Activated T-helper 17 cell treated with anti-CD3 and anti-CD28 coated beads, Interleukin-2, amount 50 U/mL, for 72 hours (primary cell): ENCODE measurements around the gene RSRC1. TPM values are rescaled to one million over a fixed set of nuclear protein-coding genes. Genes with fewer than 3 reads are reported as not detected.
"Not testable (repeated sequence)": the region's sequence is repeated elsewhere in the genome, so short reads cannot be mapped to it uniquely, and the experiment has no call there.

Experiments
- ATAC-seq: fragments of 150-1000 bp; cut with Tn5 transposase; replicated peaks from 2 replicates; pipeline ENCODE4 v1.10.0; 2021; ENCODE audit warnings: mild to moderate bottlenecking, moderate library complexity
- H3K27ac Mint-ChIP-seq: one replicate; pipeline ENCODE4 v1.8.0; 2022; ENCODE audit warnings: mixed read lengths
- H3K27me3 Mint-ChIP-seq: one replicate; pipeline ENCODE4 v1.8.0; 2022; ENCODE audit warnings: mixed read lengths
- H3K36me3 Mint-ChIP-seq: one replicate; pipeline ENCODE4 v1.8.0; 2022; ENCODE audit warnings: low read depth, mild to moderate bottlenecking, mixed read lengths
- H3K4me1 Mint-ChIP-seq: one replicate; pipeline ENCODE4 v1.8.0; 2022; ENCODE audit warnings: mixed read lengths
- H3K4me3 Mint-ChIP-seq: one replicate; pipeline ENCODE4 v1.8.0; 2022; ENCODE audit warnings: mild to moderate bottlenecking, mixed read lengths
- H3K9me3 Mint-ChIP-seq: one replicate; pipeline ENCODE4 v1.8.0; 2022; ENCODE audit warnings: mixed read lengths
- total RNA-seq, 2 donors: library from RNA; stranded (reverse); gene quantifications; one replicate each; pipeline ENCODE4 v1.2.3, GENCODE V29; 2022

Gene RSRC1
- total RNA-seq, 2 donors from 2014 or later: 28.2 to 32.4 TPM

DNA sequence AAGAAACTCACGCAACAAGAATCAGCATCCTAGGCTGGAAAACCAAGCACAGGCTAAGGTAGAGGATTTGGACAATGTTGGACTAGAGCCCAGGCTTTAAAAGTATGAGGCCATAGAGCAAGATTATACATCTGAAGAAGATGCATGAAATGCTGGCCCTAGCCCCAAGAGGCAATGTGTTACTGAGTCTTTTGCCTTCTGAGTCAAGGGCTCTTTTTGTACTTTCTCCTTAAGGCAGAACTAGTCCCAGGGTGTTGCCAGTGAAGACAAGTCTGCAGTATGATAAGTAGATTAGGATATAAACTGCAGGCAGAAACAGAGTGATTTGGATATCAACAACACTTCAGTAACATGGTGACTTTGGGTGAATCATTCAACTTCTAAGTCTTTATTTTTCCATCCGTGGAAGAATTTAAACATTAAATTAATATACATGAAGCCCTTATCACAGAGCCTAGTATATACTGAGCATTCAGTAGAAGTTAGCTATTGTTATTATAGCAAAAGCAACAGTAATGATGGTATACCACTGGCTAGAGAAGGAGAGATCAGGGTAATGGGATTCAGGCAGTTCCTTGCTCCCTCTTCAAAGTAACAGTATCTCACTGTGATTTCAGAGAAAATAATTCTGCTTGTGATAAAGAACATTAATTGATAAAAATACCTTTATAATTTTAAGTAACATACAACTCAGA is 361.2 kb downstream of the RSRC1 start:
- no peak for ATAC-seq
- no peak overlapping the region for H3K27ac Mint-ChIP-seq
- H3K27me3 Mint-ChIP-seq: no peaks in the 10 kb centered on the region
- no peaks in the 10 kb centered on the region for H3K9me3 Mint-ChIP-seq
- H3K4me1 Mint-ChIP-seq: no peaks in the 10 kb centered on the region
- H3K4me3 Mint-ChIP-seq: no peak overlapping the region
- no peaks in the 10 kb centered on the region for H3K36me3 Mint-ChIP-seq

DNA sequence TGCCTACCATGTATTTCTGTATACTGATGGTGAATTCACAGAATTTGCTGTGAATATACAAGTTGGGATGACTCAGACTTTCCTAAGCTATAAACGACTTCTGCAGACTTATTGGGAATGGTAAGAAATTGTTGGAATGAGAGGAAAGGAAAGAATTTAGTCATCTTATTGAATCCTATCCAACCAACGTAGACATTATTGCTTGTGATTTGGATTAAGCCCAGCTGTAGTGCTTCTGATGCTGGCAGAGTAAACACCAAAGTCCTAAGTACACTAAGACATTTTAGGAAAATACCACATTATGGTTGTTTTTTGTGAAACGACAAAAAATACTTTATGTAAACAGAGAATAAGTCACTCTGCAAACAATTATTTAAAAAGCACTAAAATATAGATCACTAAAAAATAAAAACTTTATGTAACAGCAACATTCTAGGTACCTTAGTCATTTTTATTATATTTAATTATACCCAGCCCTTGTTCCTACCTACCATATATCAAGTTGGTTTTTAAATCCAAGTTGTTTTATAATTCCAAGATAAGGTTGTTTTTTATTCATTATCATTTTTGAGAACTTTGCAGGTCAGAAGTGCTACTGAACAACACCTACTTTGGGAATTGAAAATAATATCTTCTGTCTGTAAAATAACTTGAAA is 361.9 kb downstream of the RSRC1 start:
- Mint-ChIP-seq H3K27me3 (no peaks in the 10 kb centered on the region), H3K4me1 (no peaks in the 10 kb centered on the region), H3K27ac (no peak overlapping the region), H3K4me3 (no peak overlapping the region), H3K9me3 (no peaks in the 10 kb centered on the region), H3K36me3 (no peaks in the 10 kb centered on the region)
- ATAC-seq: no peak

DNA sequence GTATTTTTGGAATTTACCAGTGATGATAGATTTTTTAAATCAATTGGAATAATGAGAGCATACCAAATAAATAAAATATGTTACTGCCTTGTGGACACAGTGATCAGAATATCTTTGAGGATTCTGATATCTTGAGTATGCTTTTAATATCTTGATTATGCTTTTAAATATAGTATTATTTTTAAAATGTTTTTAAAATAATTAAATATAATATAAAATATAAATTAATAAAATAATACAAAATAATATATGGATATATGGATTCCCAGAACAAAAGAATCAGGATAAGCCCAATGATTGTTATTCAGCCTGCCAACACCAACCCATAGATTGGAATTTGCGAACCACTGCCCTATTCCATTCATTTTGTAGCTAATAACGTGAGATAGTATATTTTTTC is 369.2 kb downstream of the RSRC1 start:
- no peaks in the 10 kb centered on the region for H3K4me1 Mint-ChIP-seq
- H3K36me3 Mint-ChIP-seq: no peaks in the 10 kb centered on the region
- no peak overlapping the region for H3K4me3 Mint-ChIP-seq
- no peaks in the 10 kb centered on the region for H3K9me3 Mint-ChIP-seq
- no peaks in the 10 kb centered on the region for H3K27me3 Mint-ChIP-seq
- no peak overlapping the region for H3K27ac Mint-ChIP-seq
- ATAC-seq: no peak

GRCh38 chr3:158483701-158484235 is 373.9 kb downstream of the RSRC1 start:
- ATAC-seq: no peak
- no peaks in the 10 kb centered on the region for H3K27me3 Mint-ChIP-seq
- H3K36me3 Mint-ChIP-seq: no peaks in the 10 kb centered on the region
- no peaks in the 10 kb centered on the region for H3K4me1 Mint-ChIP-seq
- H3K9me3 Mint-ChIP-seq: no peaks in the 10 kb centered on the region
- no peak overlapping the region for H3K4me3 Mint-ChIP-seq
- H3K27ac Mint-ChIP-seq: no peak overlapping the region

- H3K27me3 Mint-ChIP-seq: no peaks in the 10 kb centered on the region
- no peak overlapping the region for H3K27ac Mint-ChIP-seq
- no peak overlapping the region for H3K4me3 Mint-ChIP-seq
- no peaks in the 10 kb centered on the region for H3K9me3 Mint-ChIP-seq
- ATAC-seq: no peak
- H3K4me1 Mint-ChIP-seq: no peaks in the 10 kb centered on the region
- H3K36me3 Mint-ChIP-seq: no peaks in the 10 kb centered on the region
Observed at GRCh38 chr3:158486200-158486599, 376.3 kb downstream of the RSRC1 start.

DNA sequence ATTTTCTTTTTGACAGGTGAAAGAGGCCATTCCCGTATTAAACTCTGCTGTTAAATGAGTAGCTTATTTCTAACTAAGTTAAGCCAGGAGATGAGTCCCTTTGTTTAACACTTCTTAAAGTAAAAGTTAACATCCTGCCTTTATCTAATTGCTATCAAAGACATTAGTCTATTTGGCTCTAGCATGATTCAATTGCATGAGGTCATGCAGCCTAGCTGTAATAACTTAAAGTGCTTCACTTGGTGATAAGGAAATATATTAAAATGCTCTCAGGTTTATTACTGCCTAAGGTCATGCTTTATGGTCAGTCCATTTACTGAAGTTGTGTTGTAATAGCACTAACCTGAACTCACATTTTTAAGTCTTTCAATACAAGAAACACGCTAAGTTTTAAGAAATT is 378.8 kb downstream of the RSRC1 start:
- Mint-ChIP-seq H3K4me1 (no peaks in the 10 kb centered on the region), H3K36me3 (no peaks in the 10 kb centered on the region), H3K9me3 (no peaks in the 10 kb centered on the region), H3K27ac (no peak overlapping the region), H3K4me3 (no peak overlapping the region), H3K27me3 (no peaks in the 10 kb centered on the region)
- ATAC-seq: no peak

DNA sequence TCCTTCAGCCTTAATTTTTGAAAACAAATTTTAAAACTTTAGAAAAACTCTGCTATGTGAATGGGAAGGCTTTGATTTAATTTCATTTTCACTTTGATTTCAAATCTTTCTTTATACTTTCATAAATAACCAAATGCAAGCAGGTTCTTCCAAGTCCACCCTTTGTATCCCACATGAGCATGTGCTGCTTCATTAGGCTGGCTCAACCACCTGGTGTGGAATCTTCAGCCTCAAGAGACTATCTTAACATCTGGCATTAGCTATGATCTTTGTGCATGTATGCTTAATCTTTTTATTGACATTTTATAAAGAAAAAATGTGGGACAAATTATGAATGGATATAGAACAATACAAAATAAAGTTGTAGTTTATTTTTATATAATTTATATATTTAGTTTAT is 379.3 kb downstream of the RSRC1 start:
- Mint-ChIP-seq H3K27ac (no peak overlapping the region), H3K4me1 (no peaks in the 10 kb centered on the region), H3K9me3 (no peaks in the 10 kb centered on the region), H3K36me3 (no peaks in the 10 kb centered on the region), H3K27me3 (no peaks in the 10 kb centered on the region), H3K4me3 (no peak overlapping the region)
- ATAC-seq: no peak

GRCh38 chr3:158491968-158492367 is 382.1 kb downstream of the RSRC1 start:
- no peaks in the 10 kb centered on the region for H3K27me3 Mint-ChIP-seq
- peaks cover 3% of the 10 kb centered on the region for H3K9me3 Mint-ChIP-seq
- H3K27ac Mint-ChIP-seq: no peak overlapping the region
- no peaks in the 10 kb centered on the region for H3K4me1 Mint-ChIP-seq
- ATAC-seq: no peak
- no peak overlapping the region for H3K4me3 Mint-ChIP-seq
- no peaks in the 10 kb centered on the region for H3K36me3 Mint-ChIP-seq

GRCh38 chr3:158492685-158493084 is 382.8 kb downstream of the RSRC1 start:
- Mint-ChIP-seq H3K36me3 (no peaks in the 10 kb centered on the region), H3K27me3 (no peaks in the 10 kb centered on the region), H3K27ac (no peak overlapping the region), H3K4me1 (no peaks in the 10 kb centered on the region), H3K9me3 (peaks cover 5% of the 10 kb centered on the region), H3K4me3 (no peak overlapping the region)
- ATAC-seq: no peak

DNA sequence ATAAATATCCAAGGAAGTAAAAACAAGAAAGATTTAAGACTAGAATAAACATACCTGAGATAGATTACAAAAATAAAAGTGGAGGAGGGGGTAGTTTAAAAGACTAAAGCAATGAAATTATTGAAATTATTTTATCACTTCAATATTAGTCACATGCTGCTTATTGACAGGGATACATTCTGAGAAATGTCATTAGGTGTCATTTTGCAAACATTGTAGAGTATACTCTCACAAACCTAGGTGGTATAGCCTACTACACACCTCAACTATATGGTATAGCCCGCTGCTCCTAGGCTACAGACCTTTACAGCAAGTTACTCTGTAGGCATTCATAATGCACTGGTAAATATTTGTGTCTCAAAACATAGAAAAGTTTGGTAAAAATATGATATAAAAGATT is 384.0 kb downstream of the RSRC1 start:
- ATAC-seq: no peak
- Mint-ChIP-seq H3K36me3 (no peaks in the 10 kb centered on the region), H3K4me1 (no peaks in the 10 kb centered on the region), H3K4me3 (no peak overlapping the region), H3K9me3 (peaks cover 15% of the 10 kb centered on the region), H3K27me3 (no peaks in the 10 kb centered on the region), H3K27ac (no peak overlapping the region)

- Mint-ChIP-seq H3K4me1 (no peaks in the 10 kb centered on the region), H3K4me3 (no peak overlapping the region), H3K9me3 (peaks cover 15% of the 10 kb centered on the region), H3K36me3 (no peaks in the 10 kb centered on the region), H3K27me3 (no peaks in the 10 kb centered on the region), H3K27ac (no peak overlapping the region)
- ATAC-seq: no peak
Observed at GRCh38 chr3:158494673-158495072, 384.8 kb downstream of the RSRC1 start.

GRCh38 chr3:158495398-158495902 is 385.6 kb downstream of the RSRC1 start:
- not testable (repeated sequence) for H3K36me3 Mint-ChIP-seq, ATAC-seq, H3K27ac Mint-ChIP-seq, H3K27me3 Mint-ChIP-seq, H3K4me1 Mint-ChIP-seq, H3K4me3 Mint-ChIP-seq
- peaks cover 17% of the 10 kb centered on the region for H3K9me3 Mint-ChIP-seq

DNA sequence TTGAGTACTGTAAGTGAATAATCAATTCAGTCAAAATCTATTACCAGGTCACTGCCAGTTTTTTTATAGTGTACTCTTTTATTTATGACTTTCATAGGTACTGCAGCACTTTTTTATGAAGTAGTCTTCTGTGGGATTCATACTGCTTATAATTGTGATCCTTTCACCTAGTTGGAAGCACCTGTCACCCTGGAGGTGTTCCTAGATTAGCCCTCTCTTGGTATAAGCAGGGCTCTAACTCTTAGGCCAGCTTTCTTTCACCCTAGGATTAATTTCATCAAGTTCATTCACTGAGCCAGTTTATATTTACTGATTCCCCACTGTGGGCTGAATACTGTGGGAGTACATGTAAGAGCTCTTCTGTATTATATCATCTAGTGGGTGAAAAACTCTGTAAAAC is 395.2 kb downstream of the RSRC1 start:
- no peaks in the 10 kb centered on the region for H3K27me3 Mint-ChIP-seq
- peaks cover 13% of the 10 kb centered on the region for H3K9me3 Mint-ChIP-seq
- ATAC-seq: no peak
- H3K36me3 Mint-ChIP-seq: no peaks in the 10 kb centered on the region
- H3K27ac Mint-ChIP-seq: no peak overlapping the region
- H3K4me1 Mint-ChIP-seq: peaks cover 8% of the 10 kb centered on the region
- no peak overlapping the region for H3K4me3 Mint-ChIP-seq

DNA sequence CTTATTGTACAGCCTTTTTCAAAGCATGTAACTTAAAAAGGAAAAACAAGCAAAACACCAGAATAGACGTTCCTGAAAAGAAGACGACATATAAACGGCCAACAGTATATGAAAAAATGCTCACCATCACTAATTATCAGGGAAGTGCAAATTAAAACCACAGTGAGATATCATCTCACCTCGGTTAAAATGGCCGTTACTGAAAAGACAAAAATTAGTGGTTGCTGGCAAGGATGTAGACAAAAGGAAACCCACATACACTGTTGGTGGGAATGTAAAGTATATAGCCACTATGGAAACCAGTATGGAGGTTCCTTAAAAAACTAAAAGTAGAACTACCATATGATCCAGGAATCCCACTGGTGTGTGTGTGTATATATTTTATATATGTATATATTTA is 396.6 kb downstream of the RSRC1 start:
- H3K9me3 Mint-ChIP-seq: peaks cover 5% of the 10 kb centered on the region
- H3K36me3 Mint-ChIP-seq: no peaks in the 10 kb centered on the region
- ATAC-seq: no peak
- H3K27me3 Mint-ChIP-seq: no peaks in the 10 kb centered on the region
- H3K27ac Mint-ChIP-seq: no peak overlapping the region
- H3K4me1 Mint-ChIP-seq: no peaks in the 10 kb centered on the region
- no peak overlapping the region for H3K4me3 Mint-ChIP-seq

DNA sequence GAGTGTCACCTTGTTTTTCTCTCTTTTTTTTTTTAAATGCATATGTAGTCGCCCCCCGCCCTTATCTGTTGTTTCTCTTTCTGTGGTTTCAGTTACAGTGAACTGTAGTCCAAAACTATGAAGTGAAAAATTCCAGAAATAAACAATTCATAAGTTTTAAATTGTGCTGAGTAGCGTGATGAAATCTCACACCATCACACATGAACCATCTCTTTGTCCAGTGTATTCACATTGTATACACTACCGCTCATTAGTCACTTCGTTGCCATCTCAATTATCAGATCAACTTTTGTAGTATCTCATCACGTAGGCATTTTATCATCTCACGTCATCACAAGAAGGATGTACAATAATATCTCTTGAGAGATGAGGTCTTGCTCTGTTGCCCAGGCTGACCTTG is 398.6 kb downstream of the RSRC1 start:
- ATAC-seq: no peak
- Mint-ChIP-seq H3K9me3 (peaks cover 5% of the 10 kb centered on the region), H3K27me3 (no peaks in the 10 kb centered on the region), H3K27ac (no peak overlapping the region), H3K4me3 (no peak overlapping the region), H3K4me1 (no peaks in the 10 kb centered on the region), H3K36me3 (no peaks in the 10 kb centered on the region)
